ENCODE measurements around the gene C19orf25.

DNA sequence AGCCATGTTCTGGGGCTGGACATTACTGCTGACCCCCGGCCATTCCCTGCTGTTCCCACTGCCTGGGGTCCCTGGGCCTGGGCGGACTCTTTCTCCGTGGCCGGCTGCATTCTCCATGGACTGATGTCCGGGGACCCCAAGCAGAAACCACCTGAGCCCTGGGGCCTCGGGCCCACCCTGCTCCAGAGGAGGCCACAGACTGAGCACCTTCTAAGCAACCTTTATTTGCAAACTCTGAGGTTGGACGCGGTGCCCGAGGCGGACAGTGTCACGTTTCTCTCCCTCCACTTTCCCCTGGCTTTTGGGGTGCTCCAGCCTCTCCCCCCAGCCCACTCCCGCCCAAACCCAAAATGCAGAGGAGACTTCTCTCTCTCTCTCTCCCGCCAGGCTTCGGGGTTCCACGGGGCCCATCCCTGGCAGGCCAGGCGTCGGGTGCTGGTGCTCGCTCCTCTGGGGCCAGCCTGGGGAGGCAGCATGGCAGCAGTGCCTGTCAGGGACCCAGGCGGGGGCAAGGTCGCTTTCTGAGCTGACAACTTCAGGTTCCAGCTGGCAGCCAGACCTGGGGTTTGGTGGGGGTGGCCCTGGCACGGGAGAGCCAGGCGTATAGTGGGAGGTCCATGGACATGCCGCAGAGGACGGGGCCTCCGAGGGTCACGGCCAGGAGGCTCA, 2.3 kb upstream of the C19orf25 start:
- TF ChIP-seq EP300 (IDR thresholded peaks at IDR 0.05) (no peak), POLR2A (IDR thresholded peaks at IDR 0.05) (no peak)
- TF ChIP-seq, protein P1, sequence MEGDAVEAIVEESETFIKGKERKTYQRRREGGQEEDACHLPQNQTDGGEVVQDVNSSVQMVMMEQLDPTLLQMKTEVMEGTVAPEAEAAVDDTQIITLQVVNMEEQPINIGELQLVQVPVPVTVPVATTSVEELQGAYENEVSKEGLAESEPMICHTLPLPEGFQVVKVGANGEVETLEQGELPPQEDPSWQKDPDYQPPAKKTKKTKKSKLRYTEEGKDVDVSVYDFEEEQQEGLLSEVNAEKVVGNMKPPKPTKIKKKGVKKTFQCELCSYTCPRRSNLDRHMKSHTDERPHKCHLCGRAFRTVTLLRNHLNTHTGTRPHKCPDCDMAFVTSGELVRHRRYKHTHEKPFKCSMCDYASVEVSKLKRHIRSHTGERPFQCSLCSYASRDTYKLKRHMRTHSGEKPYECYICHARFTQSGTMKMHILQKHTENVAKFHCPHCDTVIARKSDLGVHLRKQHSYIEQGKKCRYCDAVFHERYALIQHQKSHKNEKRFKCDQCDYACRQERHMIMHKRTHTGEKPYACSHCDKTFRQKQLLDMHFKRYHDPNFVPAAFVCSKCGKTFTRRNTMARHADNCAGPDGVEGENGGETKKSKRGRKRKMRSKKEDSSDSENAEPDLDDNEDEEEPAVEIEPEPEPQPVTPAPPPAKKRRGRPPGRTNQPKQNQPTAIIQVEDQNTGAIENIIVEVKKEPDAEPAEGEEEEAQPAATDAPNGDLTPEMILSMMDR (IDR thresholded peaks at IDR 0.05), result no peak
